Caco-2 (cell line): Measurements from ENCODE around the gene CBARP. TPM values are rescaled to one million over a fixed set of nuclear protein-coding genes. Genes with fewer than 3 reads are reported as not detected.

Experiments
- BruUV-seq: library from RNA; stranded (reverse); fragments of 400-500 nt; replicated peaks from 2 replicates; lab custom pipeline; 2021; lab: Mats Ljungman, UMichigan
- CTCF ChIA-PET: fragments of 300-600 bp; sonication (Branson Sonifier 250); formaldehyde crosslinking; loops from one replicate; lab custom pipeline; 2022; ENCODE audit warnings: antibody characterized with exemption; lab: Charles Lee
- POLR2A ChIA-PET: fragments of 300-600 bp; sonication (Branson Sonifier 250); formaldehyde crosslinking; loops from one replicate; lab custom pipeline; 2022; ENCODE audit warnings: antibody characterized with exemption; lab: Charles Lee
- DNase-seq, 2 experiments: peaks; one replicate each; pipeline versions ENCODE4 v3.0.0 to v3.0.0-alpha.2; 2020 to 2022
- H3K27me3 ChIP-seq: replicated peaks from 2 replicates; pipeline ENCODE4 v1.6.0; 2011; ENCODE audit warnings: low read length; ENCODE audit not compliant: control insufficient read depth, insufficient read depth
- H3K36me3 ChIP-seq: 2 replicates; pipeline ENCODE4 v1.5.1; 2011; ENCODE audit warnings: low read length; ENCODE audit not compliant: control insufficient read depth, insufficient read depth
- H3K4me1 ChIP-seq: fragments of 250-450 bp; sonication (Bioruptor Pico); 2 replicates; pipeline ENCODE4 v1.5.1; 2020; ENCODE audit warnings: mild to moderate bottlenecking
- H3K4me3 ChIP-seq: 2 replicates; pipeline ENCODE4 v1.5.1; 2011; ENCODE audit warnings: low read depth, mild to moderate bottlenecking, control low read depth, low read length
- H3K9me3 ChIP-seq: fragments of 250-450 bp; sonication (Bioruptor Pico); 2 replicates; pipeline ENCODE4 v1.5.1; 2020; ENCODE audit warnings: mild to moderate bottlenecking, moderate library complexity
- H3K27ac Mint-ChIP-seq: one replicate; pipeline ENCODE4 v1.8.0; 2022; ENCODE audit warnings: mixed read lengths; ENCODE audit not compliant: unreplicated experiment
- H3K27me3 Mint-ChIP-seq: one replicate; pipeline ENCODE4 v1.8.0; 2022; ENCODE audit warnings: mixed read lengths; ENCODE audit not compliant: insufficient read depth, unreplicated experiment
- H3K36me3 Mint-ChIP-seq: one replicate; pipeline ENCODE4 v1.8.0; 2022; ENCODE audit warnings: mild to moderate bottlenecking, mixed read lengths; ENCODE audit not compliant: insufficient read depth, unreplicated experiment
- H3K4me1 Mint-ChIP-seq: one replicate; pipeline ENCODE4 v1.8.0; 2022; ENCODE audit warnings: low read depth, mixed read lengths; ENCODE audit not compliant: unreplicated experiment
- H3K4me3 Mint-ChIP-seq: one replicate; pipeline ENCODE4 v1.8.0; 2022; ENCODE audit warnings: mild to moderate bottlenecking, moderate library complexity, mixed read lengths; ENCODE audit not compliant: unreplicated experiment
- H3K9me3 Mint-ChIP-seq: one replicate; pipeline ENCODE4 v1.8.0; 2022; ENCODE audit warnings: mixed read lengths; ENCODE audit not compliant: unreplicated experiment
- intact Hi-C: fragments of 100-400 bp; cut with micrococcal nuclease; formaldehyde crosslinking; loops from one replicate; pipeline ENCODE4 v1.10.0; 2022; ENCODE audit not compliant: unreplicated experiment
- total RNA-seq: library from RNA; stranded (reverse); gene quantifications from 2 replicates; pipeline ENCODE4 v1.2.3, GENCODE V29; 2022
- TF ChIP-seq, protein P1 (sequence below), 2 experiments: fragments of 200-600 bp in 1 of 2; IDR thresholded peaks; 1 replicate in 1 of 2; 2 replicates in 1 of 2; pipeline versions ENCODE4 v1.5.1 to v1.8.0; 2011 to 2022; ENCODE audit warnings: antibody characterized with exemption in 1 of 2, control low read depth in 1 of 2, inconsistent platforms in 1 of 2, low read depth in 1 of 2, low read length in 1 of 2, mild to moderate bottlenecking in 1 of 2, moderate library complexity in 1 of 2; ENCODE audit not compliant: insufficient read depth in 1 of 2, severe bottlenecking in 1 of 2, unreplicated experiment in 1 of 2

The CBARP gene
- total RNA-seq, 1 experiment from 2014 or later, result 7.3 TPM

DNA sequence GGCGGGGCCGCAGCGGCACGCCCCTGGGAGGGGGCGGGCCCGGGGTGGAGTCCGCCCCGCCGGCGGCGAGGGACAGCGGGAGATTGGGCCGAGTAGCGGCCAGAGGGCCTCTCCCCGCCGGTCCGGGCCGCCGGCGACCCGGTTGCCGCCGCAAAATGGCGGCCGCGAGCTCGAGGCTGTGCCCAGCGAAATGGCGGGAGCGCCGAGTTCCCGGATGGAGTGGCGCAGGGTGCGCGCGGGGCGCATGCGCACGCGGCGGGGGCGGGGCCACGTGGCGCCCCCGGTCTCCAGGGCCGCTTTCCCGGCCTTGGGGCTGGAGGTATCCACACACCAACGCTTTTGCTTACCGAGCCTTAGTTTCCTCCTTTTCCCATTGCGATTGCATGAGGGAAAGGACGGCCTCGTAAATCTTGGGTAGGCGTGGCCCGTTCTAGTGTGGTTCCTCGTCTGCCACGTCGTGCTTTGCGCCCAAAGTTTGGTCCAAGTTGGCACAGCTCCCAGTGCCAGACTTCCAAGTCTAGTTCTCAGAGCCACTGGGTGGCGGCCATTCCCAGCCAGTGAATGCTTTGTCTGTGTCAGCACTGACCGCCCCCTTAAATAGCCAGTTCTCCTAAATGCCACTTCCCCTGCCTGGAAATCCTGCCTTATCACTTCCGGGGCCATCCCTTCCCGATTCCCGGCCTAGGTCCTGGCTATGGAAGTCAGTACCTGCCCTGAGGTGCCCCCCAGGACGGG lies 31.8 kb upstream of the CBARP start:
- Mint-ChIP-seq H3K27ac (peak overlapping the region; percentile 94), H3K36me3 (peaks cover 79% of the 10 kb centered on the region), H3K27me3 (no peaks in the 10 kb centered on the region), H3K4me3 (peak overlapping the region; percentile 89), H3K4me1 (peaks cover 25% of the 10 kb centered on the region), H3K9me3 (no peaks in the 10 kb centered on the region)
- no peaks in the 10 kb centered on the region for H3K27me3 ChIP-seq
- TSS peak; percentile 52 for BruUV-seq
- H3K4me3 ChIP-seq, result peak overlapping the region; percentile 82
- intact Hi-C loops, result loop anchor here (1.0 kb wide), 3 partner anchors 10 to 25 kb away; no protein-coding TSS in a partner anchor
- H3K9me3 ChIP-seq, result no peaks in the 10 kb centered on the region
- TF ChIP-seq, protein P1, sequence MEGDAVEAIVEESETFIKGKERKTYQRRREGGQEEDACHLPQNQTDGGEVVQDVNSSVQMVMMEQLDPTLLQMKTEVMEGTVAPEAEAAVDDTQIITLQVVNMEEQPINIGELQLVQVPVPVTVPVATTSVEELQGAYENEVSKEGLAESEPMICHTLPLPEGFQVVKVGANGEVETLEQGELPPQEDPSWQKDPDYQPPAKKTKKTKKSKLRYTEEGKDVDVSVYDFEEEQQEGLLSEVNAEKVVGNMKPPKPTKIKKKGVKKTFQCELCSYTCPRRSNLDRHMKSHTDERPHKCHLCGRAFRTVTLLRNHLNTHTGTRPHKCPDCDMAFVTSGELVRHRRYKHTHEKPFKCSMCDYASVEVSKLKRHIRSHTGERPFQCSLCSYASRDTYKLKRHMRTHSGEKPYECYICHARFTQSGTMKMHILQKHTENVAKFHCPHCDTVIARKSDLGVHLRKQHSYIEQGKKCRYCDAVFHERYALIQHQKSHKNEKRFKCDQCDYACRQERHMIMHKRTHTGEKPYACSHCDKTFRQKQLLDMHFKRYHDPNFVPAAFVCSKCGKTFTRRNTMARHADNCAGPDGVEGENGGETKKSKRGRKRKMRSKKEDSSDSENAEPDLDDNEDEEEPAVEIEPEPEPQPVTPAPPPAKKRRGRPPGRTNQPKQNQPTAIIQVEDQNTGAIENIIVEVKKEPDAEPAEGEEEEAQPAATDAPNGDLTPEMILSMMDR (IDR thresholded peaks at IDR 0.05; ENCODE audit: insufficient read depth in 1 of 2, low read depth in 1 of 2, low read length in 1 of 2, severe bottlenecking in 1 of 2, unreplicated experiment in 1 of 2), result no peak
- peaks cover 39% of the 10 kb centered on the region for H3K4me1 ChIP-seq
- peaks cover 2% of the 10 kb centered on the region; the same call in 1 of the 2 replicates for H3K36me3 ChIP-seq
- CTCF ChIA-PET, result interaction anchor here (1.0 to 5.4 kb wide), 4 partner anchors 10 to 29 kb away, joined by 3 to 440 read pairs (median 4); partner anchors contain the start of gene ATP5F1D
- POLR2A ChIA-PET, result interaction anchor here (0.6 to 1.6 kb wide), 26 partner anchors 8 to 714 kb away, joined by 3 to 110 read pairs (median 8); partner anchors contain the start of genes ABCA7, ATP5F1D, CNN2 and GPX4
- peak; percentile 83 to 89 for DNase-seq

DNA sequence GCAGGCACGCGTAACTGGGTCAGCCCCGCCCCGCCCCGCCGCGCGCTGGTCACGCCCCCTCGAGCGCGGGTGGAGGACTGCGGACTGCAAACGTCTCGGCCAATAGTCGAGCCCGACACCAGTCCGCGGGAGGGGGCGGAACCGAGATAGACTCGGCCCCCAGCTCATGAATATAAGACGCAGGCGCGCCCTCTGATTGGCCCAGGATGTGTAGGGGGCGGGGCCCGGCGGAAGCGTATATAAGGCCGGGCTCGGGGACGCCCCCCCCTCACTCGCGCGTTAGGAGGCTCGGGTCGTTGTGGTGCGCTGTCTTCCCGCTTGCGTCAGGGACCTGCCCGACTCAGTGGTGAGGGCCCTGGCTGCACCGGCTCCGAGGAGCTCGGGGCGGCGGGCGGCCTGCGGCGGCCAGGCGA lies 31.3 kb upstream of the CBARP start, which contains the start of gene CIRBP:
Gene CIRBP (plus strand): TSS at position 268 of the 413 bp plus-strand sequence. CDS start 1,602 bp downstream, outside the sequence.
- TF ChIP-seq, protein P1 (IDR thresholded peaks at IDR 0.05; ENCODE audit: insufficient read depth in 1 of 2, low read depth in 1 of 2, low read length in 1 of 2, severe bottlenecking in 1 of 2, unreplicated experiment in 1 of 2), result no peak
- no peaks in the 10 kb centered on the region for H3K9me3 Mint-ChIP-seq
- Histone ChIP-seq H3K4me3 (peak within 1 kb of the TSS; percentile 82), H3K36me3 (0 out of 2 replicates have a peak, but pooled peaks cover 2% of the 10 kb centered on the region), H3K4me1 (peaks cover 39% of the 10 kb centered on the region), H3K9me3 (no peaks in the 10 kb centered on the region), H3K27me3 (no peaks in the 10 kb centered on the region)
- BruUV-seq, result no TSS peak
- intact Hi-C loops, result loop anchor here (1.0 kb wide), 3 partner anchors 10 to 25 kb away; no protein-coding TSS in a partner anchor
- H3K4me1 Mint-ChIP-seq, result peaks cover 29% of the 10 kb centered on the region
- peak; percentile 99 for DNase-seq
- H3K27ac Mint-ChIP-seq, result peak within 1 kb of the TSS; percentile 94
- ChIA-PET CTCF (interaction anchor here (0.5 to 5.4 kb wide), 7 partner anchors 10 to 40 kb away, joined by 3 to 440 read pairs (median 3); partner anchors contain the start of gene ATP5F1D), POLR2A (interaction anchor here (0.5 to 1.6 kb wide), 40 partner anchors 9 to 523 kb away, joined by 3 to 110 read pairs (median 6); partner anchors contain the start of genes ABCA7, ATP5F1D, CNN2 and GPX4)
- no peaks in the 10 kb centered on the region for H3K27me3 Mint-ChIP-seq
- peak within 1 kb of the TSS; percentile 89 for H3K4me3 Mint-ChIP-seq
- peaks cover 78% of the 10 kb centered on the region for H3K36me3 Mint-ChIP-seq
